Thyroid gland (tissue), 4 donors: ENCODE data around the gene KCNK18. TPM values are rescaled to one million over a fixed set of nuclear protein-coding genes. Genes with fewer than 3 reads are reported as not detected.

Source experiments
- DNase-seq, 2 donors: peaks; one replicate each; pipeline ENCODE4 v3.0.0-alpha.2; 2019
- H3K27ac ChIP-seq, 3 donors: fragments of 200-600 bp; sonication (generic); 1 replicate in 2 of 3; 2 replicates in 1 of 3; pipeline ENCODE4 v1.5.1; 2016 to 2019; ENCODE audit warnings: mild to moderate bottlenecking in 1 of 3, moderate library complexity in 1 of 3
- H3K27me3 ChIP-seq: fragments of 200-600 bp; sonication (generic); one replicate; pipeline ENCODE4 v1.5.1; 2019
- H3K36me3 ChIP-seq, 2 donors: fragments of 200-600 bp; sonication (generic); one replicate each; pipeline ENCODE4 v1.5.1; 2016 to 2019
- H3K4me1 ChIP-seq, 2 donors: fragments of 200-600 bp; sonication (generic); one replicate each; pipeline ENCODE4 v1.5.1; 2017 to 2019
- H3K4me3 ChIP-seq, 3 donors: fragments of 200-600 bp; sonication (generic); replicated peaks in 1 of 3; 1 replicate in 2 of 3; 2 replicates in 1 of 3; pipeline ENCODE4 v1.5.1; 2016; ENCODE audit warnings: mild to moderate bottlenecking in 1 of 3
- H3K9me3 ChIP-seq: fragments of 200-600 bp; sonication (generic); one replicate; pipeline ENCODE4 v1.5.1; 2017
- POLR2A ChIP-seq, 2 donors: fragments of 450-650 bp; IDR thresholded peaks; one replicate each; pipeline ENCODE4 v1.6.1; 2017; ENCODE audit warnings: antibody characterized with exemption in 2 of 2, mild to moderate bottlenecking in 2 of 2, moderate library complexity in 1 of 2
- WGBS, 2 donors: methylation state at CpG; one replicate each; pipeline ENCODE4 v1.1.5; 2017; 5-methylcytosine and 5-hydroxymethylcytosine counted together
- intact Hi-C: fragments of 100-400 bp; cut with DNase I; formaldehyde crosslinking; loops from one replicate; pipeline ENCODE4 v1.15.1; 2023
- total RNA-seq, 4 donors: library from RNA; depleted of rRNA; stranded (reverse); fragments of >200 nt; gene quantifications; one replicate each; pipeline ENCODE4 v1.2.3, GENCODE V29; 2016
- TF ChIP-seq, protein P1 (sequence below), 6 experiments: fragments of 200-600 bp in 3 of 6; fragments of 450-650 bp in 3 of 6; sonication (generic) in 3 of 6; IDR thresholded peaks; one replicate each; pipeline ENCODE4 v1.5.1; 2016 to 2019; ENCODE audit warnings: antibody characterized with exemption in 6 of 6, mild to moderate bottlenecking in 2 of 6, inconsistent platforms in 1 of 6, moderate library complexity in 1 of 6

The KCNK18 gene
- total RNA-seq, 4 donors from 2014 or later: not detected

- DNase-seq: peak in 1 of 2 donors; percentile 5
- Histone ChIP-seq H3K27me3 (no peaks in the 10 kb centered on the region), H3K27ac (no peak overlapping the region), H3K9me3 (no peaks in the 10 kb centered on the region), H3K36me3 (no peaks in the 10 kb centered on the region), H3K4me3 (peak overlapping the region in 1 of 3 donors; percentile 22), H3K4me1 (peaks cover 6 to 12% of the 10 kb centered on the region in 2 donors)
- intact Hi-C loops: loop anchor here (5.0 to 10.0 kb wide), 2 partner anchors 105 to 228 kb away; no protein-coding TSS in a partner anchor
- TF ChIP-seq, protein P1, sequence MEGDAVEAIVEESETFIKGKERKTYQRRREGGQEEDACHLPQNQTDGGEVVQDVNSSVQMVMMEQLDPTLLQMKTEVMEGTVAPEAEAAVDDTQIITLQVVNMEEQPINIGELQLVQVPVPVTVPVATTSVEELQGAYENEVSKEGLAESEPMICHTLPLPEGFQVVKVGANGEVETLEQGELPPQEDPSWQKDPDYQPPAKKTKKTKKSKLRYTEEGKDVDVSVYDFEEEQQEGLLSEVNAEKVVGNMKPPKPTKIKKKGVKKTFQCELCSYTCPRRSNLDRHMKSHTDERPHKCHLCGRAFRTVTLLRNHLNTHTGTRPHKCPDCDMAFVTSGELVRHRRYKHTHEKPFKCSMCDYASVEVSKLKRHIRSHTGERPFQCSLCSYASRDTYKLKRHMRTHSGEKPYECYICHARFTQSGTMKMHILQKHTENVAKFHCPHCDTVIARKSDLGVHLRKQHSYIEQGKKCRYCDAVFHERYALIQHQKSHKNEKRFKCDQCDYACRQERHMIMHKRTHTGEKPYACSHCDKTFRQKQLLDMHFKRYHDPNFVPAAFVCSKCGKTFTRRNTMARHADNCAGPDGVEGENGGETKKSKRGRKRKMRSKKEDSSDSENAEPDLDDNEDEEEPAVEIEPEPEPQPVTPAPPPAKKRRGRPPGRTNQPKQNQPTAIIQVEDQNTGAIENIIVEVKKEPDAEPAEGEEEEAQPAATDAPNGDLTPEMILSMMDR (IDR thresholded peaks at IDR 0.05): no peak
- WGBS, 2 donors: 36 to 62% methylated on average over 7 to 12 of the region's 22 CpGs
These were observed 20.0 kb downstream of the KCNK18 start for GRCh38 chr10:117217196-117217761.

- WGBS, 2 donors: 85 to 88% methylated on average over 8 of the region's 8 CpGs
- H3K4me3 ChIP-seq: no peak overlapping the region
- H3K9me3 ChIP-seq: no peaks in the 10 kb centered on the region
- no peaks in the 10 kb centered on the region for H3K36me3 ChIP-seq
- H3K27me3 ChIP-seq: no peaks in the 10 kb centered on the region
- intact Hi-C loops: loop anchor here (5.0 to 10.0 kb wide), 2 partner anchors 104 to 226 kb away; no protein-coding TSS in a partner anchor
- no peak for TF ChIP-seq POLR2A (IDR thresholded peaks at IDR 0.05)
- no peak overlapping the region for H3K27ac ChIP-seq
- no peak for DNase-seq
- peaks cover 6 to 12% of the 10 kb centered on the region in 2 donors for H3K4me1 ChIP-seq
These were observed 21.4 kb downstream of the KCNK18 start for GRCh38 chr10:117218654-117219053.

DNA sequence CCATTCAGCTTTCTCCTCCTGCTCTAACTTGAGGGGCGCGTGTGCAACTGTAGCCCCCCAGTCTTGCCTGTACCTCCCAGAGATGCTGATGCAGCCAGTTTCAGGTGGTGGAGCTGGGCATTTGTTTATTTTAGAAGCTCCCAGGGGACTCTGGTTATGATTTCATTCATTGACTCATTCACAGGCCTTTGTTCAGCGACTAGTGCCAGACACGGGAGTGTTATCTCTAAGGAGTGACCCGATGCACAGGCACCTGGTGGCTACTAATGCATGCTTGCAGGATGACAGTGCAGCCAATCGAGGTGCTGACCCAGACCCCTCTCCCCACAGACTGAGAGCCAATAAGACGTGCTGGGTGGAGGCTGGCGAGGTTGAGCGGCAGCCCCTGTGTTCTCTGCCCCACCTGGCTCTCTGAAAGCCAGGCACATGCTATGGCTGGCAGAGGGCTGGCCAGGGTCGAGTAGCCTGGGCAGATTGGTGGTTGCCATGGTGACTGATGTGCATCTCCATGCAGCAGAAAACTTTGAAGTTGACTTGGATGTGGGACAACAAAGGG, 23.9 kb downstream of the KCNK18 start:
- Histone ChIP-seq H3K36me3 (no peaks in the 10 kb centered on the region), H3K27me3 (no peaks in the 10 kb centered on the region), H3K4me1 (peaks cover 6 to 11% of the 10 kb centered on the region in 2 donors), H3K9me3 (no peaks in the 10 kb centered on the region), H3K27ac (no peak overlapping the region), H3K4me3 (no peak overlapping the region)
- 53 to 65% methylated on average over 6 to 10 of the region's 10 CpGs for WGBS, 2 donors
- intact Hi-C loops: no loop called here
- TF ChIP-seq, protein P1 (IDR thresholded peaks at IDR 0.05): no peak
- no peak for TF ChIP-seq POLR2A (IDR thresholded peaks at IDR 0.05)
- DNase-seq: no peak

- Histone ChIP-seq H3K4me3 (no peak overlapping the region), H3K36me3 (no peaks in the 10 kb centered on the region), H3K27me3 (no peaks in the 10 kb centered on the region), H3K27ac (no peak overlapping the region), H3K9me3 (no peaks in the 10 kb centered on the region), H3K4me1 (no peaks in the 10 kb centered on the region)
- TF ChIP-seq, protein P1 (IDR thresholded peaks at IDR 0.05): no peak
- TF ChIP-seq POLR2A (IDR thresholded peaks at IDR 0.05): no peak
- 89 to 98% methylated on average over 5 of the region's 5 CpGs for WGBS, 2 donors
- DNase-seq: no peak
- intact Hi-C loops: no loop called here
These were observed 25.3 kb downstream of the KCNK18 start for GRCh38 chr10:117222552-117222951.

GRCh38 chr10:117222976-117223692, 25.8 kb downstream of the KCNK18 start:
- Histone ChIP-seq H3K27ac (no peak overlapping the region), H3K36me3 (no peaks in the 10 kb centered on the region), H3K27me3 (no peaks in the 10 kb centered on the region), H3K9me3 (no peaks in the 10 kb centered on the region), H3K4me3 (no peak overlapping the region), H3K4me1 (no peaks in the 10 kb centered on the region)
- TF ChIP-seq, protein P1 (IDR thresholded peaks at IDR 0.05): no peak
- TF ChIP-seq POLR2A (IDR thresholded peaks at IDR 0.05): no peak
- 74 to 80% methylated on average over 4 of the region's 4 CpGs for WGBS, 2 donors
- no peak for DNase-seq
- intact Hi-C loops: no loop called here
